ENCODE measurements around the gene LYRM1. TPM values are rescaled to one million over a fixed set of nuclear protein-coding genes. Genes with fewer than 3 reads are reported as not detected.

The LYRM1 gene
- total RNA-seq, 2 donors from 2014 or later, result 13.1 to 16.8 TPM

DNA sequence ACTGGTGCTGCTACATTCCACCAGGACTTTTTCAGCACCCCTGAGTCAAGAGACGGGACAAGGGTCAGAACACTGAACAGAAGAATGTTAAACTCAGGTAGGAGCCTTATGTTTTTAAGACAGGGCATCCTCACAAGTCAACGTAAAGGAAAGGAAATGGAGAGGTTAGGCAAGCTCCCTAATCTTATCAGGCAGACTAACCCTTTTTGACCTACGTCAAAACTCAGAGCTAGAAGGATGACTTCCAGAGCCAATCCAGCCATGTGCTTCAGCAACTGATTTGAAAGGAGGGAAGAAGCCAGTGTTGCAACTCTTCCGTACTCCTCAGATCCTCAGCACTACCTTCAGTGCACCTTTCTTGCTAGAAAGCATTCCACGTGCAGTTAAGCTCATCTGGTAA is 47.4 kb upstream of the LYRM1 start:
- TF ChIP-seq, protein P1, sequence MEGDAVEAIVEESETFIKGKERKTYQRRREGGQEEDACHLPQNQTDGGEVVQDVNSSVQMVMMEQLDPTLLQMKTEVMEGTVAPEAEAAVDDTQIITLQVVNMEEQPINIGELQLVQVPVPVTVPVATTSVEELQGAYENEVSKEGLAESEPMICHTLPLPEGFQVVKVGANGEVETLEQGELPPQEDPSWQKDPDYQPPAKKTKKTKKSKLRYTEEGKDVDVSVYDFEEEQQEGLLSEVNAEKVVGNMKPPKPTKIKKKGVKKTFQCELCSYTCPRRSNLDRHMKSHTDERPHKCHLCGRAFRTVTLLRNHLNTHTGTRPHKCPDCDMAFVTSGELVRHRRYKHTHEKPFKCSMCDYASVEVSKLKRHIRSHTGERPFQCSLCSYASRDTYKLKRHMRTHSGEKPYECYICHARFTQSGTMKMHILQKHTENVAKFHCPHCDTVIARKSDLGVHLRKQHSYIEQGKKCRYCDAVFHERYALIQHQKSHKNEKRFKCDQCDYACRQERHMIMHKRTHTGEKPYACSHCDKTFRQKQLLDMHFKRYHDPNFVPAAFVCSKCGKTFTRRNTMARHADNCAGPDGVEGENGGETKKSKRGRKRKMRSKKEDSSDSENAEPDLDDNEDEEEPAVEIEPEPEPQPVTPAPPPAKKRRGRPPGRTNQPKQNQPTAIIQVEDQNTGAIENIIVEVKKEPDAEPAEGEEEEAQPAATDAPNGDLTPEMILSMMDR (conservative IDR thresholded peaks at IDR 0.05), result no peak

DNA sequence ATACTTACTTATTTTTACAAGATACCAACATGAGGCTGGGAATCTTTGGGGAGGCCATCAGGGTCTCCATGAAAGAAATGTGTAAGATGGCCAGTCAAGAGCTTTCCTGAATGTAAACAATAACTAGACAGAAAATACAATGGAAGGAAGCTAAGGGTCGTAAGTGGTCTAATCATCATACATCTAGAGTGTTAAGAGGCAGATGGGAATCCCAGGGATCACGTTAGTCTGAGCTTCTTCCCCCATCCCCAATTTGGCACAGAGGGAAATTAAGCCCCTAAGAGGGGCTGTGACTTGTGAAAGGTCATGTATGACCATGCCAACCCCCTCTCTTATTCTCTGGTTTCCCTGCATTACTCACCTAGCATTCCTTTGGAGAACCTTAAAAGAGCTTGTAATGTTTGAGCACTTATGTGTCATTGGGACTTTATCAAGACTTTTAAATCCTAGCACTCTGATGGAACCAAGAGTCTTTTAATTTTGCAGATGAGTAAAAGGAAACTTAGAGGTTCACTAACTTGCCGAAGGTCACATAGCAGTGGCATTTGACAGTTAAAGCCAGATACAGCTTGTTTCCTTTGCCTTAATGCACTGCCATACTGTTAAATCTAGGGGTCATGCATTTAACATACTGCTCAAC is 46.5 kb upstream of the LYRM1 start:
- Histone ChIP-seq H3K9ac (ENCODE audit: extremely low read depth, low read length, poor library complexity, severe bottlenecking) (no peak overlapping the region), H3K4me3 (ENCODE audit: low read length) (no peak overlapping the region), H3K27ac (ENCODE audit: low read depth, low read length) (no peak overlapping the region), H3K9me3 (ENCODE audit: control insufficient read depth, low read length) (no peaks in the 10 kb centered on the region), H3K4me1 (ENCODE audit: control insufficient read depth, insufficient read depth, low read length) (peaks cover 12% of the 10 kb centered on the region), H3K36me3 (ENCODE audit: control insufficient read depth, insufficient read depth, low read length) (peaks cover 23% of the 10 kb centered on the region), H3K27me3 (ENCODE audit: control insufficient read depth, insufficient read depth, low read length, poor library complexity, severe bottlenecking) (no peaks in the 10 kb centered on the region)
- DNase-seq, result no peak
- WGBS, 2 experiments (ENCODE audit: insufficient coverage in 1 of 2, insufficient read length in 1 of 2), result 92 to 97% methylated on average over 2 to 3 of the region's 3 CpGs
- Mint-ChIP-seq H3K27ac (no peak overlapping the region), H3K36me3 (ENCODE audit: low read depth) (peaks cover 16% of the 10 kb centered on the region), H3K4me1 (peaks cover 14% of the 10 kb centered on the region), H3K9me3 (no peaks in the 10 kb centered on the region), H3K27me3 (ENCODE audit: insufficient read depth) (no peaks in the 10 kb centered on the region), H3K4me3 (no peak overlapping the region)
- TF ChIP-seq, protein P1 (conservative IDR thresholded peaks at IDR 0.05), result no peak

More for the DNA sequence above, 47.4 kb upstream of the LYRM1 start:
- H3K4me1 Mint-ChIP-seq, result peaks cover 16% of the 10 kb centered on the region
- H3K4me3 Mint-ChIP-seq, result no peak overlapping the region
- Histone ChIP-seq H3K4me1 (ENCODE audit: control insufficient read depth, insufficient read depth, low read length) (peaks cover 12% of the 10 kb centered on the region), H3K9ac (ENCODE audit: extremely low read depth, low read length, poor library complexity, severe bottlenecking) (no peak overlapping the region), H3K9me3 (ENCODE audit: control insufficient read depth, low read length) (no peaks in the 10 kb centered on the region), H3K4me3 (ENCODE audit: low read length) (no peak overlapping the region), H3K36me3 (ENCODE audit: control insufficient read depth, insufficient read depth, low read length) (peaks cover 21% of the 10 kb centered on the region), H3K27me3 (ENCODE audit: control insufficient read depth, insufficient read depth, low read length, poor library complexity, severe bottlenecking) (no peaks in the 10 kb centered on the region), H3K27ac (ENCODE audit: low read depth, low read length) (no peak overlapping the region)
- H3K9me3 Mint-ChIP-seq, result no peaks in the 10 kb centered on the region
- no peak for DNase-seq
- H3K36me3 Mint-ChIP-seq (ENCODE audit: low read depth), result peaks cover 14% of the 10 kb centered on the region
- no peaks in the 10 kb centered on the region for H3K27me3 Mint-ChIP-seq (ENCODE audit: insufficient read depth)
- no peak overlapping the region for H3K27ac Mint-ChIP-seq
- 95 to 97% methylated on average over 4 of the region's 5 CpGs for WGBS, 2 experiments (ENCODE audit: insufficient coverage in 1 of 2, insufficient read length in 1 of 2)

DNA sequence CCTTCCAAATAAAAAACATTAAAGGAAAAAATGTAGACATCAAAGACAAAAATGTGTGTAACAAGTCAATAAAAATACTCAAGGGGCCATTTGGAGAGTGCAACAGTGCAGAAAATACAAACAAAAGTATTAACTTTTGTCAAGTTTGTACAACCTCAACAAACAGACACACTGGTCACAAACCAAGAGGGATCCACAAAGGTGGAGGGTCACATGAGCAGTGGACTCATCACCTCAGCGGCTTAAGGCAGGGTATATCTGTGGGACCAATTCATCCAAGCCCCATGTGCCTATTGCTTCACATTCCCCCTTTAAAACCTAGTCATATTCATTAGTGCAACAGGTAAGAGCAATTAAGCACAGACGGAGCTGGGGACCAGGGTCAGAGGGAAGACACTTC is 45.6 kb upstream of the LYRM1 start:
- TF ChIP-seq, protein P1 (conservative IDR thresholded peaks at IDR 0.05), result no peak
- Histone ChIP-seq H3K27ac (ENCODE audit: low read depth, low read length) (no peak overlapping the region), H3K27me3 (ENCODE audit: control insufficient read depth, insufficient read depth, low read length, poor library complexity, severe bottlenecking) (no peaks in the 10 kb centered on the region), H3K36me3 (ENCODE audit: control insufficient read depth, insufficient read depth, low read length) (peaks cover 31% of the 10 kb centered on the region), H3K9ac (ENCODE audit: extremely low read depth, low read length, poor library complexity, severe bottlenecking) (no peak overlapping the region), H3K9me3 (ENCODE audit: control insufficient read depth, low read length) (no peaks in the 10 kb centered on the region), H3K4me3 (ENCODE audit: low read length) (no peak overlapping the region), H3K4me1 (ENCODE audit: control insufficient read depth, insufficient read depth, low read length) (peaks cover 12% of the 10 kb centered on the region)
- Mint-ChIP-seq H3K4me1 (peaks cover 19% of the 10 kb centered on the region), H3K9me3 (no peaks in the 10 kb centered on the region), H3K4me3 (no peak overlapping the region), H3K36me3 (ENCODE audit: low read depth) (peaks cover 21% of the 10 kb centered on the region), H3K27ac (no peak overlapping the region), H3K27me3 (ENCODE audit: insufficient read depth) (no peaks in the 10 kb centered on the region)
- WGBS, 2 experiments (ENCODE audit: insufficient coverage in 1 of 2, insufficient read length in 1 of 2), result 90 to 93% methylated on average over 2 of the region's 2 CpGs
- no peak for DNase-seq

All from endodermal cell (in vitro differentiated cells).